Neural cell (in vitro differentiated cells): ENCODE results near the gene CAPS. TPM values are rescaled to one million over a fixed set of nuclear protein-coding genes. Genes with fewer than 3 reads are reported as not detected.

ENCODE experiments used
- H2AFZ ChIP-seq: fragments of 200-600, 300-800 bp; sonication (generic), shearing (Covaris generic); 2 replicates; pipeline ENCODE4 v1.6.0; 2014; ENCODE audit warnings: low read depth, mild to moderate bottlenecking, antibody characterized with exemption, low read length, moderate library complexity
- H3F3A ChIP-seq: fragments of 200-600 bp; shearing (Covaris generic); 2 replicates; pipeline ENCODE4 v1.6.1; 2016; ENCODE audit warnings: mild to moderate bottlenecking, moderate library complexity, mixed read lengths, antibody characterized with exemption, low read length; ENCODE audit not compliant: insufficient read depth, poor library complexity, severe bottlenecking
- H3K27ac ChIP-seq: fragments of 200-600, 300-800 bp; sonication (generic), shearing (Covaris generic); 2 replicates; pipeline ENCODE4 v1.5.1; 2014; ENCODE audit warnings: mild to moderate bottlenecking, low read length, moderate library complexity
- H3K27me3 ChIP-seq: fragments of 300-800, 200-600 bp; sonication (generic), shearing (Covaris generic); 2 replicates; pipeline ENCODE4 v1.6.0; 2014; ENCODE audit warnings: mild to moderate bottlenecking, low read depth, low read length, moderate library complexity; ENCODE audit not compliant: insufficient read depth
- H3K36me3 ChIP-seq: fragments of 300-800, 200-600 bp; sonication (generic), shearing (Covaris generic); 2 replicates; pipeline ENCODE4 v1.5.1; 2014; ENCODE audit warnings: mild to moderate bottlenecking, antibody characterized with exemption, low read length, moderate library complexity; ENCODE audit not compliant: insufficient read depth
- H3K4me2 ChIP-seq: fragments of 300-800, 200-600 bp; sonication (generic), shearing (Covaris generic); 2 replicates; pipeline ENCODE4 v1.6.0; 2014; ENCODE audit warnings: mild to moderate bottlenecking, low read length
- H3K4me3 ChIP-seq: fragments of 300-800, 200-600 bp; sonication (generic), shearing (Covaris generic); 2 replicates; pipeline ENCODE4 v1.5.1; 2014; ENCODE audit warnings: mild to moderate bottlenecking, low read length, moderate library complexity
- H3K79me2 ChIP-seq: fragments of 200-600 bp; shearing (Covaris generic); replicated peaks from 2 replicates; pipeline ENCODE4 v1.6.0; 2014; ENCODE audit warnings: mild to moderate bottlenecking, low read length, moderate library complexity; ENCODE audit not compliant: insufficient read depth
- H3K9ac ChIP-seq: fragments of 300-800, 200-600 bp; sonication (generic), shearing (Covaris generic); 2 replicates; pipeline ENCODE4 v1.6.1; 2016; ENCODE audit warnings: mild to moderate bottlenecking, low read length, mixed read lengths
- H3K9me2 ChIP-seq: fragments of 200-600 bp; shearing (Covaris generic); 2 replicates; pipeline ENCODE4 v1.6.1; 2016; ENCODE audit warnings: mild to moderate bottlenecking, low read length, mixed read lengths; ENCODE audit not compliant: insufficient read depth
- H3K9me3 ChIP-seq: fragments of 200-600, 300-800 bp; sonication (generic), shearing (Covaris generic); 2 replicates; pipeline ENCODE4 v1.6.1; 2016; ENCODE audit warnings: mild to moderate bottlenecking, mixed run types, low read length, moderate library complexity, mixed read lengths
- H4K20me1 ChIP-seq: fragments of 200-600 bp; shearing (Covaris generic); 2 replicates; pipeline ENCODE4 v1.6.1; 2016; ENCODE audit warnings: mild to moderate bottlenecking, mixed run types; ENCODE audit not compliant: insufficient read depth
- CTCF ChIP-seq: fragments of 450-650 bp; IDR thresholded peaks from 2 replicates; pipeline ENCODE4 v1.5.1; 2014; ENCODE audit warnings: antibody characterized with exemption, mild to moderate bottlenecking, moderate library complexity; ENCODE audit not compliant: poor library complexity, severe bottlenecking
- EP300 ChIP-seq: fragments of 450-650 bp; conservative IDR thresholded peaks from 2 replicates; pipeline ENCODE4 v1.6.1; 2014; ENCODE audit warnings: antibody characterized with exemption, mild to moderate bottlenecking, moderate library complexity; ENCODE audit not compliant: poor library complexity, severe bottlenecking
- EZH2 ChIP-seq: fragments of 200-600, 300-800 bp; shearing (Covaris generic), sonication (generic); IDR thresholded peaks from 2 replicates; pipeline ENCODE4 v1.6.1; 2014; ENCODE audit warnings: antibody characterized with exemption, low read length, borderline replicate concordance, mild to moderate bottlenecking; ENCODE audit not compliant: insufficient read depth, poor library complexity, severe bottlenecking
- MXI1 ChIP-seq: fragments of 450-650 bp; conservative IDR thresholded peaks from 2 replicates; pipeline ENCODE4 v1.6.1; 2014; ENCODE audit warnings: antibody characterized with exemption, mild to moderate bottlenecking; ENCODE audit not compliant: poor library complexity, severe bottlenecking
- POLR2AphosphoS5 ChIP-seq: IDR thresholded peaks from 2 replicates; pipeline ENCODE4 v1.6.1; 2012
- RAD21 ChIP-seq: fragments of 450-650 bp; conservative IDR thresholded peaks from 2 replicates; pipeline ENCODE4 v1.6.1; 2014; ENCODE audit warnings: antibody characterized with exemption, mild to moderate bottlenecking, moderate library complexity
- SMC3 ChIP-seq: fragments of 450-650 bp; conservative IDR thresholded peaks from 2 replicates; pipeline ENCODE4 v1.6.1; 2014; ENCODE audit warnings: antibody characterized with exemption, mild to moderate bottlenecking, moderate library complexity; ENCODE audit not compliant: poor library complexity
- TAF1 ChIP-seq: IDR thresholded peaks from 2 replicates; pipeline ENCODE4 v1.6.1; 2012; ENCODE audit warnings: low read depth
- polyA plus RNA-seq: library from polyadenylated mRNA; depleted of rRNA; stranded (reverse); fragments of >200 nt; gene quantifications from 2 replicates; pipeline ENCODE4 v1.2.3, GENCODE V29; 2014
- TF ChIP-seq, protein P1 (sequence below): IDR thresholded peaks from 2 replicates; pipeline ENCODE4 v1.6.1; 2012; ENCODE audit warnings: borderline replicate concordance

CAPS gene
- polyA plus RNA-seq, 1 donor from 2014 or later, result 10.5 TPM

- Histone ChIP-seq H2AFZ (no peak overlapping the region), H3K9ac (no peak overlapping the region), H3F3A (no peaks in the 10 kb centered on the region), H3K9me3 (no peaks in the 10 kb centered on the region), H3K4me2 (no peak overlapping the region), H3K27me3 (no peaks in the 10 kb centered on the region), H3K27ac (no peak overlapping the region), H3K36me3 (no peaks in the 10 kb centered on the region), H3K4me3 (no peak overlapping the region), H4K20me1 (no peaks in the 10 kb centered on the region), H3K9me2 (no peaks in the 10 kb centered on the region), H3K79me2 (no peaks in the 10 kb centered on the region)
- TF ChIP-seq CTCF (no peak), POLR2AphosphoS5 (no peak), EP300 (no peak)
These were observed 48.3 kb upstream of the CAPS start for GRCh38 chr19:5865772-5866171.

DNA sequence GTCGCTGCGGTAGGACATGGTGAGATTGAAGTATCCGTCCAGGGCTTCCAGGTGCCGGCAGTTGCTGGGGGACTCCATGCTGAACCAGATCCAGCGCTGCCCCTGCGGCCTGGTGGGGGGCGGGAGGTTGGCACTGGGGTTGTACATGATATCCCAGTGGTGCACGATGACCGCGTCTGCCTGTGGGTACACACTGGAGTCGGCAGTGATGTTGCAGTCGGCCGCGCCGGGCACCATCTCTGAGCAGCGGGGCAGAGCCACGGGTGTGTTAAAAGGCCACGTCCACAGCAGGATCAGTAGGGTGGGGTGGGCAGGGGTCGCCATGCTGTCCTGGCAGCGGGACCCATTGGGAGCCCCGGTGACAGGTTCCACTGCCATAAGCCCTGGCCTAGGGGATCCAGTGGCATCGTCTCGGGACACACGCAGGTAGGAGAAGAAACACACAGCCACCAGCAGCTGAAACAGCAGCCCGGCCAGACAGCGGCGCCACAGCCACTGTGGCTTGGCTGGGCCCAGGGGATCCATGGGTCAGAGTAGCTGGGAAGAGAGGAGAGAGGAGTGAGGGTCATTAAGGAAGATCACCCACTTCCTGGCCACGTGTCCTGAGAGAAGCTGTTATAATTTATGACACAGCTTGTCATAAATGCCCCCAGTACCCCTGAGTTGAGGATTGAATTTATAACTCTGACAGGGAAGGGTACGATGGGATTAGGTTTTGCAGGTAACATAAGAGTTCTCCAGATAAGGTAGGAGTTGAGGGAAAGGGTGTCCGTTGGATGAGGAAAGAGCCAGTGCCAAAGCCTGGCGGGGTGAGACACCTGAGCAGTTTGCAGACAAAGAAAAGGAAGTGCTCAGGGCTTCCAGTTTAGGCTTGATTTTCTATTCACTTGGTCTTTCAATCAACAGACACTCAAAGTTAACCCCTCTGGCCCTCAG, 46.6 kb upstream of the CAPS start:
- Histone ChIP-seq H3F3A (no peaks in the 10 kb centered on the region), H3K9ac (no peak overlapping the region), H2AFZ (no peak overlapping the region), H4K20me1 (no peaks in the 10 kb centered on the region), H3K9me2 (no peaks in the 10 kb centered on the region), H3K27ac (no peak overlapping the region), H3K79me2 (no peaks in the 10 kb centered on the region), H3K36me3 (no peaks in the 10 kb centered on the region), H3K27me3 (no peaks in the 10 kb centered on the region), H3K4me3 (no peak overlapping the region), H3K4me2 (no peak overlapping the region), H3K9me3 (no peaks in the 10 kb centered on the region)
- TF ChIP-seq EZH2 (no peak), RAD21 (no peak), CTCF (no peak), SMC3 (no peak), EP300 (no peak), MXI1 (no peak), TAF1 (no peak), POLR2AphosphoS5 (no peak)
- TF ChIP-seq, protein P1, sequence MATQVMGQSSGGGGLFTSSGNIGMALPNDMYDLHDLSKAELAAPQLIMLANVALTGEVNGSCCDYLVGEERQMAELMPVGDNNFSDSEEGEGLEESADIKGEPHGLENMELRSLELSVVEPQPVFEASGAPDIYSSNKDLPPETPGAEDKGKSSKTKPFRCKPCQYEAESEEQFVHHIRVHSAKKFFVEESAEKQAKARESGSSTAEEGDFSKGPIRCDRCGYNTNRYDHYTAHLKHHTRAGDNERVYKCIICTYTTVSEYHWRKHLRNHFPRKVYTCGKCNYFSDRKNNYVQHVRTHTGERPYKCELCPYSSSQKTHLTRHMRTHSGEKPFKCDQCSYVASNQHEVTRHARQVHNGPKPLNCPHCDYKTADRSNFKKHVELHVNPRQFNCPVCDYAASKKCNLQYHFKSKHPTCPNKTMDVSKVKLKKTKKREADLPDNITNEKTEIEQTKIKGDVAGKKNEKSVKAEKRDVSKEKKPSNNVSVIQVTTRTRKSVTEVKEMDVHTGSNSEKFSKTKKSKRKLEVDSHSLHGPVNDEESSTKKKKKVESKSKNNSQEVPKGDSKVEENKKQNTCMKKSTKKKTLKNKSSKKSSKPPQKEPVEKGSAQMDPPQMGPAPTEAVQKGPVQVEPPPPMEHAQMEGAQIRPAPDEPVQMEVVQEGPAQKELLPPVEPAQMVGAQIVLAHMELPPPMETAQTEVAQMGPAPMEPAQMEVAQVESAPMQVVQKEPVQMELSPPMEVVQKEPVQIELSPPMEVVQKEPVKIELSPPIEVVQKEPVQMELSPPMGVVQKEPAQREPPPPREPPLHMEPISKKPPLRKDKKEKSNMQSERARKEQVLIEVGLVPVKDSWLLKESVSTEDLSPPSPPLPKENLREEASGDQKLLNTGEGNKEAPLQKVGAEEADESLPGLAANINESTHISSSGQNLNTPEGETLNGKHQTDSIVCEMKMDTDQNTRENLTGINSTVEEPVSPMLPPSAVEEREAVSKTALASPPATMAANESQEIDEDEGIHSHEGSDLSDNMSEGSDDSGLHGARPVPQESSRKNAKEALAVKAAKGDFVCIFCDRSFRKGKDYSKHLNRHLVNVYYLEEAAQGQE, result no peak
